ENCODE results near the gene TMEM163. TPM values are rescaled to one million over a fixed set of nuclear protein-coding genes. Genes with fewer than 3 reads are reported as not detected.

The TMEM163 gene
- total RNA-seq, 1 donor: not detected

DNA sequence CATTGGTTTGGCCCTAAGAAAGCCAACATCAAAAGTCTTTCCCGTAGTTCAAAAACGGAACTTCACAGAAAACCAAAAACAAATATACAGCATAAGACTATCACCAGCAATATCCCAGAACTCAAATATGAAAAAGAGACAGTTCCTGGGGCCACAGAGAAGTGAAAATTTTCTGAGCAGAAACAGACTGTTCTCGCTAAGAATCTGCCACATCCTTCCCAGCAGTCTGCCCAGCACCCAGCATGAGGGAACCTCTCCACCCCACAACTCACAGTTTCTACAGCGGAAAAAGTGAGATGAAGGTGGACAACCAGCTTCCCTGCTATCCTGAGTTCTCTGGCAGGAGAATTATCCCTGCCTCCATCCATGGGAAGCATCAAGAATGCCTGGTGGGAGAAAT is 26.7 kb upstream of the TMEM163 start:
- no peak for DNase-seq (ENCODE audit: insufficient read length, low spot score, missing footprints)
- Histone ChIP-seq H3K36me3 (ENCODE audit: insufficient read depth, low read length) (no peaks in the 10 kb centered on the region), H4K20me1 (ENCODE audit: insufficient read depth, low read length) (no peaks in the 10 kb centered on the region), H2AFZ (ENCODE audit: low read length) (no peak overlapping the region), H3K27ac (ENCODE audit: low read depth, low read length) (no peak overlapping the region), H3K79me2 (ENCODE audit: insufficient read depth, low read length) (no peaks in the 10 kb centered on the region), H3K4me1 (ENCODE audit: insufficient read depth, low read length) (no peaks in the 10 kb centered on the region), H3K27me3 (ENCODE audit: insufficient read depth, low read length) (no peaks in the 10 kb centered on the region), H3K4me2 (ENCODE audit: insufficient read depth, low read length) (no peak overlapping the region), H3K4me3 (ENCODE audit: insufficient read depth, low read length) (no peak overlapping the region), H3K9me3 (ENCODE audit: low read depth, low read length) (no peaks in the 10 kb centered on the region)
- TF ChIP-seq, protein P1, sequence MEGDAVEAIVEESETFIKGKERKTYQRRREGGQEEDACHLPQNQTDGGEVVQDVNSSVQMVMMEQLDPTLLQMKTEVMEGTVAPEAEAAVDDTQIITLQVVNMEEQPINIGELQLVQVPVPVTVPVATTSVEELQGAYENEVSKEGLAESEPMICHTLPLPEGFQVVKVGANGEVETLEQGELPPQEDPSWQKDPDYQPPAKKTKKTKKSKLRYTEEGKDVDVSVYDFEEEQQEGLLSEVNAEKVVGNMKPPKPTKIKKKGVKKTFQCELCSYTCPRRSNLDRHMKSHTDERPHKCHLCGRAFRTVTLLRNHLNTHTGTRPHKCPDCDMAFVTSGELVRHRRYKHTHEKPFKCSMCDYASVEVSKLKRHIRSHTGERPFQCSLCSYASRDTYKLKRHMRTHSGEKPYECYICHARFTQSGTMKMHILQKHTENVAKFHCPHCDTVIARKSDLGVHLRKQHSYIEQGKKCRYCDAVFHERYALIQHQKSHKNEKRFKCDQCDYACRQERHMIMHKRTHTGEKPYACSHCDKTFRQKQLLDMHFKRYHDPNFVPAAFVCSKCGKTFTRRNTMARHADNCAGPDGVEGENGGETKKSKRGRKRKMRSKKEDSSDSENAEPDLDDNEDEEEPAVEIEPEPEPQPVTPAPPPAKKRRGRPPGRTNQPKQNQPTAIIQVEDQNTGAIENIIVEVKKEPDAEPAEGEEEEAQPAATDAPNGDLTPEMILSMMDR (IDR thresholded peaks at IDR 0.05; ENCODE audit: extremely low read depth, low read depth, low read length): no peak

DNA sequence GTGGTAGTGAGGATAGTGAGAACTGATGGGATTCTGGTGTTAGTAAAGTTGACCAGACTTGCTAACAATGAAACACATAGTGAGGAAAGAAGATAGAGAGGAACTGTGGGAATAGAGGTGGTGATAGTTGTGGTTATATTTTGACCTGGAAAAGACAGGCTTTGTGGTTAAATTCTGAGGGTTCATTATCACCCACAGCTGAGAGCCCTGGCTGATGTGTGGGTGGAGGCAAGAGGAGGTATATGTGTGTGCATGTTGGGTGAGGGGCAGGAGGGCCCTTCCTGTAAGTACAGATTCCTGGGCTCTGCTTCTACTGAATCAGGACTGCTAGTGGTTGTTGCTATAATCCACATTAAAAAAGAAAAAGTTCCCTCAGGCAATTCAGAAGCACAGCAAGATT is 26.2 kb upstream of the TMEM163 start:
- Histone ChIP-seq H3K4me3 (ENCODE audit: insufficient read depth, low read length) (no peak overlapping the region), H3K27me3 (ENCODE audit: insufficient read depth, low read length) (no peaks in the 10 kb centered on the region), H3K79me2 (ENCODE audit: insufficient read depth, low read length) (no peaks in the 10 kb centered on the region), H2AFZ (ENCODE audit: low read length) (no peak overlapping the region), H4K20me1 (ENCODE audit: insufficient read depth, low read length) (no peaks in the 10 kb centered on the region), H3K9me3 (ENCODE audit: low read depth, low read length) (no peaks in the 10 kb centered on the region), H3K4me2 (ENCODE audit: insufficient read depth, low read length) (no peak overlapping the region), H3K4me1 (ENCODE audit: insufficient read depth, low read length) (no peaks in the 10 kb centered on the region), H3K36me3 (ENCODE audit: insufficient read depth, low read length) (no peaks in the 10 kb centered on the region), H3K27ac (ENCODE audit: low read depth, low read length) (no peak overlapping the region)
- no peak for DNase-seq (ENCODE audit: insufficient read length, low spot score, missing footprints)
- TF ChIP-seq, protein P1 (IDR thresholded peaks at IDR 0.05; ENCODE audit: extremely low read depth, low read depth, low read length): no peak

DNA sequence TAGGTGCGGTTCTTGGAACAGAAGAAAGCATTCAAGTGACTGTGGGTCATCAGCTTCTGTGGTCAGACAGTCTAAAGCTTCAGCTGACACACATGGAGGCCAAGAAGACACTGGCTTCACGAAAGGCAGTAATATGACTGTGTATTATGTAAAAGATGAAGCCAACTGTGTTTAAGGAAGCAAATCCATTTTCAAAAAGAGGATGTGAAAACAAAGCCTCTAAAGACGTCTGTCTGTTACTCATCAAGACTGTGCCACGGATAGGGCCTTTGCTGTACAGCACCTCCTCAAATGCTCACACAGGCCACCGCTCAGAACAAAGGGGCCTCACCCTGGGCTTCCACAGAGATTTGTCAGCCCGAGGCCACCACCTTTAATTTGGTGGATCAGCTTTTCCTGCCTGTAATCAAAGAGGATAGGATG is 21.1 kb upstream of the TMEM163 start:
- Histone ChIP-seq H3K4me1 (ENCODE audit: insufficient read depth, low read length) (peaks cover 3% of the 10 kb centered on the region), H3K79me2 (ENCODE audit: insufficient read depth, low read length) (no peaks in the 10 kb centered on the region), H4K20me1 (ENCODE audit: insufficient read depth, low read length) (no peaks in the 10 kb centered on the region), H3K27me3 (ENCODE audit: insufficient read depth, low read length) (no peaks in the 10 kb centered on the region), H3K36me3 (ENCODE audit: insufficient read depth, low read length) (no peaks in the 10 kb centered on the region), H3K4me2 (ENCODE audit: insufficient read depth, low read length) (no peak overlapping the region), H2AFZ (ENCODE audit: low read length) (no peak overlapping the region), H3K27ac (ENCODE audit: low read depth, low read length) (no peak overlapping the region), H3K9me3 (ENCODE audit: low read depth, low read length) (no peaks in the 10 kb centered on the region), H3K4me3 (ENCODE audit: insufficient read depth, low read length) (no peak overlapping the region)
- DNase-seq (ENCODE audit: insufficient read length, low spot score, missing footprints): peak; percentile 39
- TF ChIP-seq, protein P1 (IDR thresholded peaks at IDR 0.05; ENCODE audit: extremely low read depth, low read depth, low read length): no peak

GRCh38 chr2:134739236-134739878 is 20.6 kb upstream of the TMEM163 start:
- H2AFZ ChIP-seq (ENCODE audit: low read length): no peak overlapping the region
- no peak overlapping the region for H3K27ac ChIP-seq (ENCODE audit: low read depth, low read length)
- H3K4me3 ChIP-seq (ENCODE audit: insufficient read depth, low read length): no peak overlapping the region
- no peaks in the 10 kb centered on the region for H4K20me1 ChIP-seq (ENCODE audit: insufficient read depth, low read length)
- TF ChIP-seq, protein P1 (IDR thresholded peaks at IDR 0.05; ENCODE audit: extremely low read depth, low read depth, low read length): no peak
- no peaks in the 10 kb centered on the region for H3K9me3 ChIP-seq (ENCODE audit: low read depth, low read length)
- no peaks in the 10 kb centered on the region for H3K36me3 ChIP-seq (ENCODE audit: insufficient read depth, low read length)
- no peaks in the 10 kb centered on the region for H3K79me2 ChIP-seq (ENCODE audit: insufficient read depth, low read length)
- H3K4me1 ChIP-seq (ENCODE audit: insufficient read depth, low read length): peaks cover 3% of the 10 kb centered on the region
- H3K27me3 ChIP-seq (ENCODE audit: insufficient read depth, low read length): no peaks in the 10 kb centered on the region
- no peak overlapping the region for H3K4me2 ChIP-seq (ENCODE audit: insufficient read depth, low read length)
- no peak for DNase-seq (ENCODE audit: insufficient read length, low spot score, missing footprints)

Data from osteoblast (primary cell).